ENCODE data around the gene HOXD11. TPM values are rescaled to one million over a fixed set of nuclear protein-coding genes. Genes with fewer than 3 reads are reported as not detected.

HOXD11 gene
- total and polyA plus RNA-seq, 2 of the 4 experiments (the other 2 are of a cell fraction) = not detected

DNA sequence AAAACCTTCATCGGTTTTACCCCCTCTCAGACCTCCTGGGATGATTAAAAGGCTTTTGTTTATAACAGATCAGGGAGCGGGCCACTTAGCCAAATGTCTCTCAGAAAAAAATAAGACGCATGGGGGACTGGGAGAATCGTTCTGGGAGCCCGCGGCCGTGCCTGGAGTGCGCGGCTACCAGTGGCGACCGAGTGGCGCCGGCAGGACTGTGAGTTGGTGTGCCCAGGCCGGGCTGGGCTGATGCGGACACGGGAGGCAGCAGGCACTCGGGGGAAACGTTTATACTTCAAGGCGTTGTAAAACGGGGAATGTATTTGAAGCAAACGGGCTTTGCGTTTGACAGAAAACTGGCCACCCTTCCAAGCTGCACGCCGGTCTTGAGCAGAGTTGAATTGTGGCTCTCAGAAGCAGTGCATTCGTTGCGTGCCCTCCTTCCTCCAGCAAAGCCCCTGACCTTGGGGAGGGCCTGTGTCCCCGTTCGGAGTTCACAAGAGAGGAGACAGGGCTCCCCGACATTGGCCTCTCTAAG lies 4.8 kb downstream of the HOXD11 start:
- no peaks in the 10 kb centered on the region for H3K36me3 ChIP-seq (ENCODE audit: control insufficient read depth, insufficient read depth, low read length)
- ATAC-seq (ENCODE audit: low read depth) (no peak), DNase-seq (no peak)
- H3K4ac ChIP-seq (ENCODE audit: low read depth, low read length) = no peak overlapping the region
- H3K4me3 ChIP-seq (ENCODE audit: insufficient read depth, low read depth, low read length) = no peak overlapping the region
- 0% methylated on average over 7 of the region's 29 CpGs; no CpG with 5 or more reads in 1 of the 2 experiments for WGBS, 2 experiments (ENCODE audit: extremely low coverage in 2 of 2, insufficient read length in 1 of 2)
- ChIA-PET POLR2A (ENCODE audit: unreplicated experiment) (no interaction called here), CTCF (no interaction called here)
- no peak for TF ChIP-seq MAZ (IDR thresholded peaks at IDR 0.05; ENCODE audit: borderline replicate concordance, low read depth, low read length)
- no peak for TF ChIP-seq RFX5 (IDR thresholded peaks at IDR 0.05; ENCODE audit: low read depth, low read length)
- TF ChIP-seq RCOR1 (IDR thresholded peaks at IDR 0.05; ENCODE audit: insufficient replicate concordance, low read length) = no peak
- no peak for TF ChIP-seq ELK1 (IDR thresholded peaks at IDR 0.05; ENCODE audit: borderline replicate concordance, low read depth, low read length)
- no peak for TF ChIP-seq CEBPB (IDR thresholded peaks at IDR 0.05; ENCODE audit: low read depth, low read length)
- no peak for TF ChIP-seq RAD21 (IDR thresholded peaks at IDR 0.05; ENCODE audit: low read length)
- no peak for TF ChIP-seq CHD1 (IDR thresholded peaks at IDR 0.05; ENCODE audit: low read depth, low read length)
- no peak for TF ChIP-seq POLR2A (IDR thresholded peaks at IDR 0.05; ENCODE audit: low read depth, low read length)
- no peak for TF ChIP-seq BHLHE40 (IDR thresholded peaks at IDR 0.05; ENCODE audit: low read depth, low read length)
- no peak for TF ChIP-seq MXI1 (IDR thresholded peaks at IDR 0.05; ENCODE audit: borderline replicate concordance, low read depth, low read length)
- TF ChIP-seq, protein P1, sequence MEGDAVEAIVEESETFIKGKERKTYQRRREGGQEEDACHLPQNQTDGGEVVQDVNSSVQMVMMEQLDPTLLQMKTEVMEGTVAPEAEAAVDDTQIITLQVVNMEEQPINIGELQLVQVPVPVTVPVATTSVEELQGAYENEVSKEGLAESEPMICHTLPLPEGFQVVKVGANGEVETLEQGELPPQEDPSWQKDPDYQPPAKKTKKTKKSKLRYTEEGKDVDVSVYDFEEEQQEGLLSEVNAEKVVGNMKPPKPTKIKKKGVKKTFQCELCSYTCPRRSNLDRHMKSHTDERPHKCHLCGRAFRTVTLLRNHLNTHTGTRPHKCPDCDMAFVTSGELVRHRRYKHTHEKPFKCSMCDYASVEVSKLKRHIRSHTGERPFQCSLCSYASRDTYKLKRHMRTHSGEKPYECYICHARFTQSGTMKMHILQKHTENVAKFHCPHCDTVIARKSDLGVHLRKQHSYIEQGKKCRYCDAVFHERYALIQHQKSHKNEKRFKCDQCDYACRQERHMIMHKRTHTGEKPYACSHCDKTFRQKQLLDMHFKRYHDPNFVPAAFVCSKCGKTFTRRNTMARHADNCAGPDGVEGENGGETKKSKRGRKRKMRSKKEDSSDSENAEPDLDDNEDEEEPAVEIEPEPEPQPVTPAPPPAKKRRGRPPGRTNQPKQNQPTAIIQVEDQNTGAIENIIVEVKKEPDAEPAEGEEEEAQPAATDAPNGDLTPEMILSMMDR (conservative IDR thresholded peaks at IDR 0.05; ENCODE audit: low read depth, low read length) = no peak
- TF ChIP-seq FOS (IDR thresholded peaks at IDR 0.05; ENCODE audit: low read depth, low read length) = no peak
- no peak for TF ChIP-seq NFE2L2 (IDR thresholded peaks at IDR 0.05; ENCODE audit: low read depth, low read length)
- TF ChIP-seq, protein P2, sequence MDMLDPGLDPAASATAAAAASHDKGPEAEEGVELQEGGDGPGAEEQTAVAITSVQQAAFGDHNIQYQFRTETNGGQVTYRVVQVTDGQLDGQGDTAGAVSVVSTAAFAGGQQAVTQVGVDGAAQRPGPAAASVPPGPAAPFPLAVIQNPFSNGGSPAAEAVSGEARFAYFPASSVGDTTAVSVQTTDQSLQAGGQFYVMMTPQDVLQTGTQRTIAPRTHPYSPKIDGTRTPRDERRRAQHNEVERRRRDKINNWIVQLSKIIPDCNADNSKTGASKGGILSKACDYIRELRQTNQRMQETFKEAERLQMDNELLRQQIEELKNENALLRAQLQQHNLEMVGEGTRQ (IDR thresholded peaks at IDR 0.05; ENCODE audit: low read depth, low read length) = no peak
- TF ChIP-seq SMC3 (IDR thresholded peaks at IDR 0.05; ENCODE audit: low read depth, low read length) = no peak
- TF ChIP-seq MAFK (IDR thresholded peaks at IDR 0.05; ENCODE audit: low read depth, low read length) = no peak
- no peak overlapping the region for H2BK20ac ChIP-seq (ENCODE audit: low read depth, low read length)
- no peaks in the 10 kb centered on the region for H3K4me1 ChIP-seq (ENCODE audit: control insufficient read depth, insufficient read depth, low read length)
- H3K9me3 ChIP-seq (ENCODE audit: control insufficient read depth, insufficient read depth, low read length) = peaks cover 10% of the 10 kb centered on the region
- no peak overlapping the region for H3K9ac ChIP-seq (ENCODE audit: low read depth, low read length)
- no peaks in the 10 kb centered on the region for H3K9me1 ChIP-seq (ENCODE audit: insufficient read depth, low read length)
- no peaks in the 10 kb centered on the region for H3K79me1 ChIP-seq (ENCODE audit: low read depth in 1 of 2, low read length in 2 of 2)
- in situ Hi-C loops (cut with MboI; ENCODE audit: low sequenced_read_pairs) = no loop called here
- no peak overlapping the region for H3K56ac ChIP-seq (ENCODE audit: extremely low read depth, insufficient read depth, low read length)
- H2BK5ac ChIP-seq (ENCODE audit: low read depth, low read length, poor library complexity, severe bottlenecking) = no peak overlapping the region
- H2BK120ac ChIP-seq (ENCODE audit: low read depth, low read length) = no peak overlapping the region
- H3K27me3 ChIP-seq (ENCODE audit: control insufficient read depth, insufficient read depth, low read length) = peaks cover 89% of the 10 kb centered on the region
- no peak overlapping the region for H2BK15ac ChIP-seq (ENCODE audit: low read depth, low read length)
- H3K18ac ChIP-seq (ENCODE audit: low read depth, low read length) = no peak overlapping the region
- BruUV-seq (replicated peaks) = no TSS peak
- H3K4me2 ChIP-seq (ENCODE audit: low read depth, low read length) = no peak overlapping the region
- no peak overlapping the region for H4K8ac ChIP-seq (ENCODE audit: low read depth in 2 of 2, low read length in 2 of 2)
- H3K14ac ChIP-seq (replicated peaks; ENCODE audit: low read depth, low read length) = no peak overlapping the region
- no peak overlapping the region for H3K23ac ChIP-seq (ENCODE audit: low read depth, low read length)
- H4K5ac ChIP-seq (ENCODE audit: low read depth, low read length) = no peak overlapping the region
- no peak overlapping the region for H2AK5ac ChIP-seq (ENCODE audit: low read depth, low read length)
- intact Hi-C loops (cut with micrococcal nuclease) = loop anchor here (1.0 kb wide), 1 partner anchor 23 kb away; no protein-coding TSS in a partner anchor
- no peak overlapping the region for H2AK9ac ChIP-seq (replicated peaks; ENCODE audit: low read depth, low read length, poor library complexity)
- H4K20me1 ChIP-seq (ENCODE audit: insufficient read depth, low read length) = no peaks in the 10 kb centered on the region
- dilution Hi-C loops (cut with HindIII; ENCODE audit: low sequenced_read_pairs, unreplicated experiment) = no loop called here
- H3K27ac ChIP-seq (ENCODE audit: insufficient read depth, low read length) = no peak overlapping the region
- no peak overlapping the region for H4K91ac ChIP-seq (ENCODE audit: insufficient read depth, low read depth, low read length)
- peak overlapping the region; percentile 8 for H2AFZ ChIP-seq (replicated peaks; ENCODE audit: low read length, poor library complexity)
